NCI-H2029 treated with DMSO at 0.1 percent for 48 hours (cell line): Measurements from ENCODE around the gene LYPD6.
"Not testable (repeated sequence)": the region's sequence is repeated elsewhere in the genome, so short reads cannot be mapped to it uniquely, and the experiment has no call there.

Experiments used
- DNase-seq: peaks from one replicate; lab custom pipeline; 2025; lab: John Stamatoyannopoulos, UW

The LYPD6 gene

DNA sequence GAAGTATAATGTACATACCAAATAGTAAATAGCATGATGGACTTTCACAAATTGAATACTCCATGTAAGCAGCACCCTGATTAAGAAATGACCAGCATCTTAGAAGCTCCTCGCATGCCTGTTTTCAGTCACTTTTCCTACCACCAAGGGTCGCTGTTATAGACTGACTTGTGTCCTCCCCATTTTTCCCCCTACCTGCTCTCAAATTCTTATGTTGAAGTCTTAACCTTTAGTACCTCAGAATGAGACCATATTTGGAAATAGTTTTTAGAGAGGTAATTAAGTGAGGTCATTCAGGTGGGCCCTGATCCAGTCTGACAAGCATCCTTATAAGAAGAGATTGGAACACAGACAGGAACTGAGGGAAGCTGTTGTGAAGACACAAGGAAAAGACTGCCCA, 125.9 kb downstream of the LYPD6 start:
- no peak for DNase-seq

DNA sequence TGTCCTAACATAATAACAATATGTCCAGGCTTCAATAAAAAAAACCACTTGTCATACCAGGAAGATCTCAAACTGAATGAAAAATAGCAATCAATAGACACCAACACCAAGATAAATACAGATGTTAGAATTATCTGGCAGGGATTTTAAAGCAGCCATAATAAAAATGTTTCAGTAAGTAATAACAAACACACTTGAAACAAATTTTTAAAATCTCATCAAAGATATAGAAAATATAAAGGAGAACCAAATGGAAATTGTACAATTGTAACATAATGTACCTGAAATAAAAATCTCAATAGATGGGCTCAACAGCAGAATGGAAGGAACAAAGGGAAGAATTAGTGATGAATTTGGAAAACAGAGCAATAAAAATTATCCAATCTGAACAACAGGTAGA, 128.1 kb downstream of the LYPD6 start:
- no peak for DNase-seq

DNA sequence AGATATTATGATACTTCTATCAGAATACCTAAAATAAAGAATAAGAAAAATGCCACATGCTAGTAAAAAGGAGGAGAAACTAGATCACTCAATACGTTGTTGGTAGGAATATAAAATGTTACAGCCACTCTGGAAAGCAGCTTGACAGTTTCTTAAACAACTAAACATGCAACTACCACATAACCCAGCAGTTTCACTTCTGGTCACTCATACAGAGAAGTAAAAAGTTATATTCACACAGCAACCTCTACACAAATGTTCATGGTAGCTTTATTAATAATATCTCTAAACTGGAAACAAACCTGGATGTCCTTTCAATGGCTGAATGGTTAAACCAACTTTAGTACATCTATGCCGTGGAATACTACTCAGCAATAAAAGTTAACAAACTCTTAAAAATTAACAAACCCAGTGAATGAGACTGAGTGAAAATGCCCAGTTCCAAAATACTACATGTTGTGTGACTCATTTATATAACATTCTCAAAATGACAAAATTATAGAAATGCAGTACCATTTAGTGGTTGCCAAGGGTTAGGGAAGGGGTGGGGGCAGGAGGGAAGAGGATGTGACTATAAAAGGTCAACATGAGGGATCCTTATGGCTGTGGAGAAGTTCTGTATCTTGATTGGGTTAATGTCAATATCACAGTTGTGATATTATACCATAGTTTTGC, 133.1 kb downstream of the LYPD6 start:
- no peak for DNase-seq

DNA sequence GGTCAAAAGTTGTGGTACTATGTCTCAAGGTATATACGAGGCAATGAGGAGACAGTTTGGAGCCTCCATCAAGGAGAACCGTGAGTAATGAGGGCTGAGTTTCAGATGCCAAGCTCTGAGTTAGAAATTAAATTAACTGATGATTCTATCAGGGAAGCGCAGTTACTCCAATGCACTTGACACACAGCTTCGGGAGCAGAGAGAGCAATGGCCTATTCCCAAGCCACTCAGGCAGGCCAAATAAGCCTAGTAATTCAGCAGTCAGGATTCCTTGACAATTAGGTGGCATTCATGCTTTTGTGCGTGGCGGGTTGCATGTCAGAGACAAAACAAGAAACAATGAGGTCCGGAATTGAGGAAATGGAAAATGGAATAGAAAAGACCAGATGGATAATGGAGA, 134.0 kb downstream of the LYPD6 start:
- DNase-seq = no peak

DNA sequence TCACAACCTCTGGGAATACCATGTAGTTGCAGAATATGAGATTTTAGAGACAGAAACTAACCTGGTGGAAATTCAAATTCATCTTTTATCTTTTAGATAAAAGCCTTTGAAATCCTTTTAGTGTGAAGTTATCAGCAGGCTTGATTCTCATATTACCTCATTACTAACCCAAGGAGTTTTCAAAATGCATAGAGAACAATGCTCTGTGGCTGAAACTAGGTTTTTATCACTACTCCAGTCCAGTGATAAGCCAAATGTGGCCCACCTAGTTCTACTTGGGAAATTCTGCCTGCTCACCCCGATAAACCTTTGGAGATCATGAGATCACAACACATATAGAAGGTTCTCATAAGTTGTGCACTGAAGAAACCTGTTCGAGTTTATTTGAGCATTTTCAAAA, 135.5 kb downstream of the LYPD6 start:
- no peak for DNase-seq

GRCh38 chr2:149466635-149467034, 136.2 kb downstream of the LYPD6 start:
- DNase-seq = no peak

DNA sequence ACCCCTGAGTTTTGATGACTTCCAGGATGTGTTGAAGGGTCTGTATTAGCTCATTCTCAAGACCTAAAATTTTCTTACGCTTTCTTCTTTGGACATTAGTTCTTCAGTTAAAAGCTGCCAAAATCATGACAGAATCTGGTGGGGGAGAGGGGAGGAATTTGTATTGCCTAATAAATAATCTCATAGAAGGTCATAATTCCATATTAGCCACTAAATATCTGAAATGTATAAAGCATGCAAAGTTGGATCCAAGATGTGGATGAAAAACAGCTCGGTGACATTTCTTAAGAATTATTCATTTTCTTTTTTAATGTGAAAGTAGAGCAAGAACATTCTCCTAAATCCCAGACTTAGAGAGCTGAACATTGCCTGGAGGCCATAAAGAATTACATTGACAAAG, 137.0 kb downstream of the LYPD6 start:
- DNase-seq = no peak

GRCh38 chr2:149468636-149469035, 138.2 kb downstream of the LYPD6 start:
- DNase-seq = no peak

- no peak for DNase-seq
These were observed 139.7 kb downstream of the LYPD6 start for GRCh38 chr2:149470046-149470445.

DNA sequence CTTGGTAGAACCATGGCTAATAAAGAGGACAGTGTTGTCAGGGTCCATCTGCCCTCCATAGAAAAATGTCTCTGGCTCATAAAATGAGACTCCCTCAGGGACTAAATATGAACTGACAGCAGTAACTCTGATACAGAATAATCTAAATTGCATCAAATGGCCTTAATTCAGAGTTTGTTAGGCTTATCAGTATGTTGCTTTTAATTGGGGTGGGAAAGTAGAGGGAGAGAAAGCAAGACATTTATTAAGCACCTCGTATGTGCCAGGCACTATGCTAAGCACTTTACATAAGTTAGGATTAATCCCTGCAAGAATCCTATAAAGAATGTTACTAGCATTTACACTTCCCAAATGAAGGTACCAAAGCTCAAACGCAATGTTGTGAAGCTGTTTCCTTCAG, 142.0 kb downstream of the LYPD6 start:
- DNase-seq = no peak

- no peak for DNase-seq
These were observed 142.7 kb downstream of the LYPD6 start for GRCh38 chr2:149473068-149473467.

GRCh38 chr2:149473521-149473920, 143.1 kb downstream of the LYPD6 start:
- no peak for DNase-seq

DNA sequence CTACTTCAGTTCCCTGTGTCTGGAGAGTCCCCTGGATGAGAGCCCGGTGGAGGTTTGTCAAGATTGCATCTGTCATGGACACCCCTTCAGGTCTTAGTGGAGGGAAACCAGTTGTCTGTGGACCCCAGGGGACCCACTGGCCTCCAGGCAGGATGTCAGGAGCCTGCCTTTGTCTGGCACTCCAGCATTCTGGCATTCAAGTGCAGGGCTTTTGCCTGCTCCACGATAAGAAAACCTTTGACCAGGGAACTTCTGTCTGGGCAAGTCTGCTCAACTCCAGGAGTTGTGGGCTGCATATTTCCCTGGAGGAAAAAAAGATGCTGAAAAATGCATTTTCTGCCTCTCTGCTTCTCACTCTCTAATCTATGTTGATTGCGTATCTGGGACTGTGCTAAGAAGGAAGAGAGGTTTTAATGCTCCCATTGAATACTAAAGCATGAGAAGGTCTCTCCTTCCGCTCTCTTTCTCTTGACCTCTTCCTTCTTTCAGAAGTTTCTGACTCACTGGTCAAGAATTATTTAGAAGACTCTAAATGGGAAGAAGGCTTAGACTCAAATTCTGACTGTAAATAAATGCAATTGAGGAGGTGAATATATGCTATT, 152.7 kb downstream of the LYPD6 start:
- no peak for DNase-seq

- DNase-seq = no peak
These were observed 156.3 kb downstream of the LYPD6 start for GRCh38 chr2:149486664-149487063.

DNA sequence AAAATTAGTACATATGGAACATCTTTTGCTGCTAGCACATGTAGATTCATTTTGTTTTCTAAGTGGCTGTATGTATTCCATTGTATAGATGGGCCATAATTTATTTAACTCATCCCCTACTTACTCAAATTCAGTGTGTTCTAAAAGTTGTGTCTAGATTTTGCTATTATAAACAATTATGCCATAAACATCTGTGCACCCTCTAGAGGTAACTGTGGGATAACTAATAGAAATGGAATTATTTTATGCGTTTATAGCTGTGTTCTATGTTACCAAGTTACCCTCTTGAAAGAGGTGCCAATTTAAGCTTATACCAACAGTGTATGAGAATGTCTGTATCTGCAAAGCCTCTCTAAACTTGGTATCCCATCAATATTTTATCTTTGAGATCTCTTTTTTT, 156.8 kb downstream of the LYPD6 start:
- no peak for DNase-seq

GRCh38 chr2:149488706-149489440, 158.5 kb downstream of the LYPD6 start:
- no peak for DNase-seq

GRCh38 chr2:149489452-149489851, 159.1 kb downstream of the LYPD6 start:
- DNase-seq = no peak

DNA sequence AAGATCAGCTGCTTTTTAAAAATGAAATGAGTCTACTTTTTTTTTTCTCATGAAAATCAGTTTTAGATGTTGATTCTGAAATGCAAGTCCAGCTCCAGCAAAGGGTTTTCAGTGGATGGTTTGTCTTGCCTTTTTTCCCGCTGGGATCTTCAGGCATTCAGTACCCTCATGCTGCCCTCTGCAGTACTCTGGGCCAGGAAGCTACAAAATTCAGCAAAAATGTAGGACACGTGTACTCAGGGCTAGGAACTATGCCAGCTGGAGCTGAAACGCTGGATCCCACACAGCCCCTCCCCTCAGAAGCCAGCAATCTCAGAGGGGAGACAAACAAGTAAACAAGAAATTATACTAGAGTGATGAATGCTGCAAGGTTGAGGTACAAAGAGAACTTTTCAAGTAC, 159.9 kb downstream of the LYPD6 start:
- DNase-seq = no peak

DNA sequence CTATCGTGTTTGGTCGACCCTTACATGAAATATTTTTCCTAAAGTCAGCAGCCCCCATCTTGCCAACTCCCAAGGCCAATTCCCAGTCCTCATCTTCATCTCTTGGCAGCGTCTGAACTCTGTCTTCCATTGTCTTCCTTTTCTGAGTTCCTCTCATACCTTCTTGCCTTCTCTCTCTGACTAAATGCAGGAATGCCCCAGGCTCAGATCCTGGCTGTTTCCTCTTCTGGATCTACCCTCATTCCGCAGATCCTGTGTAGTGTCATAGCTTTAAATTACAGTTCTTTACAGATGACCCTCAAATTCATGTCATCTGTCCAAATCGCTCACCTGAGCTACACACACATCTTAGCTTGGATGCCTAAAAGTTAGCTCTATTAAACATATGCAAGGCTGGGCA, 162.5 kb downstream of the LYPD6 start:
- DNase-seq = no peak

GRCh38 chr2:149499204-149499603, 168.8 kb downstream of the LYPD6 start:
- not testable (repeated sequence) for DNase-seq

DNA sequence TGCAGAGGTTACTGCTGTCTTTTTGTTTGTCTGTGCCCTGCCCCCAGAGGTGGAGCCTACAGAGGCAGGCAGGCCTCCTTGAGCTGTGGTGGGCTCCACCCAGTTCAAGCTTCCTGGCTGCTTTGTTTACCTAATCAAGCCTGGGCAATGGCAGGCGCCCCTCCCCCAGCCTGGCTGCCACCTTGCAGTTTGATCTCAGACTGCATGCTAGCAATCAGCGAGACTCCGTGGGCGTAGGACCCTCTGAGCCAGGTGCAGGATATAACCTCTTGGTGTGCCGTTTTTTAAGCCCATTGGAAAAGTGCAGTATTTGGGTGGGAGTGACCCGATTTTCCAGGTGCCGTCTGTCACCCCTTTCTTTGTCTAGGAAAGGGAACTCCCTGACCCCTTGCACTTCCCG, 176.4 kb downstream of the LYPD6 start:
- DNase-seq = not testable (repeated sequence)

DNA sequence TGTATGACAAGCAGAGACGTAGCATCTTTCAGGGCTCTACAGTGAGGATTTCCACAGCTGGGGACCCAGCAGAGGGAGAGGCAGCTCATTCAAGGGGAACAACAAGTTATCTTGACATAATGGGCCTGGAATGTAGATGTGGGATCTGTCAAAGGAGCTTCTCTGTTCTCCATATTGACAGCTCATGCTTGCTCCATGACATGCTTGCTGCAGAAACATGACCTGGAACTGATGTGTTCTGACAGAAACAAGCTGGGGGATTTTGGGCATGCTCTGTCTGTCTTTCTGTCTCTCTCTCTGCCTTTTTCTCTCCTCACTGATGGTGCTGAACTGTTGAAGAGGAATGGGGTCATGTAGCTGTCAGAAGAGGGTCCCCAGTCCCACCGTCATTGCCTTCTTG, 177.6 kb downstream of the LYPD6 start:
- DNase-seq = no peak

- DNase-seq = peak; percentile 71
These were observed 183.1 kb downstream of the LYPD6 start for GRCh38 chr2:149513461-149513860.
